HG02885 (cell line): ENCODE data around the gene B4GALT3.
A peak's percentile ranks its signal among the peaks of the same experiment; 100 is the strongest.

Experiments used
- ATAC-seq: cut with Tn5 transposase; IDR thresholded peaks from one replicate; pipeline ENCODE4 v1.9.1; 2021; ENCODE audit warnings: mild to moderate bottlenecking; ENCODE audit not compliant: unreplicated experiment, poor library complexity

The B4GALT3 gene

DNA sequence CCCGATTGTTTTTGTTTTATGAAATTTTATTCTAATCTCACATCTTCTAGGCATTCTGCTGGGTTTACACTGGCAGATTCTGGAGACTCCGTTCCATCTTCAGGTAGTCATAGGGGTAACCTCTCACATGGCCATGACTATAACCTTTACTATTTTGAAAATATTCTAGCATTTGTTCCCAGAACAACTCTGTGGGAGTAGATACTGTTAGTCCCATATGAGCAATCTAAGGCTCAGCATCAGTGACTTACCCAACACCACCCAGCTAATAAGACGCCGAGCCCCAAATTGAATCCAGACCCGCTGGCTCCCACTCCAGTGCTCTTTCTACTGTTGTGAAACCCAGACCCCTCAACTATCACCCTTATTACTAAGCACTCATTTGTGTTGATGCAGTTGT lies 11.7 kb upstream of the B4GALT3 start:
- no peak for ATAC-seq

- ATAC-seq, result no peak
These were observed 11.1 kb upstream of the B4GALT3 start for GRCh38 chr1:161188381-161188780.

DNA sequence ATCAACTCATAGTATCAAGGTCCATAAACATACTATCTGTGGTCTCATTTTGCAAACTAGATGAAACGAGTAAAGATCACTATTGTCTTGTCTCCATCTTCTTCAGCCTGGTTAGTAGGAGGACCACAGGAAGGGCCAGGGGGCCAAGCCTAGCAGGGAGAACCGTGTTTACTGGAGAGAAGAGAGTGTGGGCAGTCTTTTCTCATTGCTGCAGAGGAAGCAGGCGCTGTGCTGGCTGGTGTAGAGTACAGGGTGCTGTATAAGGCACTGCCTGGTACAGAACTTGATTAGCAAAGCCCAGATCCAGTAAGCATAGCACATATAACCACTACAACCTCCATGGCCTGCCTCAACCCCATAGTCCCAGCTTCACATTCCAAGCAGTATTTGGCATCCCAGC lies 10.0 kb upstream of the B4GALT3 start:
- no peak for ATAC-seq

DNA sequence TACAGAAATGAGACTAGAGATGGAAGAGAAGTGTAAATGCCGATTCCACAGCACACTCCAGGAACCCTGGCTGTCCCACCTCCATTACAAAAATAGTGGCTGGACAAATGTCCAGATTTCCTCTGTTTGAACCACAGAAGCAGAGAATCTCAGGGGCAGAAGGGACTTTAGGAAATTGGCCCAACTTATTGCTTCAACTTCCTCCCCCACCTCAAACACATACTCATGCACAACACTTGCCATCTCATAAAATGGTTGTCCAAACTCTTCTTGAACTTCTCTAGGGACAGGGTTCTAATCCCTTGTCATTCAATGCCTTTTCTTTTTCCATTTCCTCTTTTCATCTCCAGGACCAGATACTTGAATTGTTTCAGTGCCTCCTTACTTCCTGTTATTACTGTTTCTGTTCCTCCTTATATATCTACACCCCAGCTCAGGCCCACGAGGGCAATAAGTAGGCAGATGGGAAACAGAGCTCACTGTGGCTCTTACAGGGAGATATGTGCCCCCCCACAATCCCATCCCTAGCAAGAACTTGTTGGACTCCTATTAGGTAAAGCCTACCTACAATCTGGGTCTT lies 8.5 kb upstream of the B4GALT3 start:
- peak; percentile 31 for ATAC-seq

DNA sequence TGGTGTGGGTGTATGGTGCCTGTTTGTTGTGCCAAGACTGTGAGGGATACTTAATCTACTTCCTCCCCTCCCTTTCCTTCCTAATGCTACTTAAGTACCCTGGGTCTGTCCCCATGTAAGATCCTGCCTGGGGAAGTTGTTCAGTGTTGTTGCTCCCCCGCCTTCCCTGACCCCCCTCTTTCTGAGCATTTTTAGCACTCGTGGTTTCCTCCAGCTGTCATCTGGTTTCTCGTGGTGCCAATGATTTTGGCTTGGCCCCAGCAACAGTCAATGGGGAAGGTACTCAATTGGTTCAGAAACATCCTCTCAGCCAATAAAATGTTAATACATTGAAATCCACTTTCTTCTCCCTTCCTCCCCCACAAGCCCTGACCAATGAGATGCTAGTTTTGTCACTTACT lies 8.0 kb upstream of the B4GALT3 start:
- ATAC-seq, result peak; percentile 77

DNA sequence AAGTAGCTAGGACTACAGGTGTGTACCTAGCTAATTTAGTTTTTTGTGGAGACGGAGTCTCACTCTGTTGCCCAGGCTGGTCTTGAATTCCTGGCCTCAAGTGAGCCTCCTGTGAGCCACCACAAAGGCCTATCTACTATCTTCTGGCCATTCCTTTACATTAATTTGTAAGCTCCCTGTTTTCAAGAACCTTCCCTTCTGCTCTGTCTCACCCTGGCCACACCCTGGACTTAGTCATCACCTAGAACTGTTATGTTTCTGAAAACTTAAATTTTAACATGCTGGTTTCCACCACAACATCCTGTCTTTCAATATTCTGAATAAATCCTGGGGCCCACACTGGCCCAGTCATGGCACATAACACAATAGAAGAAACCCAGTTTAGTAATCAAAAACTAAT lies 4.9 kb upstream of the B4GALT3 start:
- peak; percentile 39 for ATAC-seq

GRCh38 chr1:161180639-161181038 lies 3.3 kb upstream of the B4GALT3 start:
- ATAC-seq, result no peak

DNA sequence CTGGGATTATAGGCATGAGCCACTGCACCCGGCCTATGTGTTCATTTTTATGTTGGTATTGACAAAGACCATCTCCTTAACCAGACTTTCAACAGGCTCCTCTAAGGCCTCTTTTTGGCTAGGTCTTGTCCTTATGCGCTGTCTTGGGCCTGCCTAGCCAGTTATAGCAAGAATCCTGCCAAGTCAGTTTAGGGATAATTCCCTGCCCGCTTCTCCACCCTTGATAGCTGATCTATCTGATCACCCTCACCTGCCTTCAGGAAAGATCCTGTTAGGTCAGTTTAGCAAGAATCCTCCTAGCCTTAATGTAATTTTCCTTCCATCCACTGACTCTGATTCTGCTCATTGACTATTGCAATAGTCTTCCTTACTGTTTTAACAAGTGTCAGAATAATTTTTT lies 2.4 kb upstream of the B4GALT3 start:
- ATAC-seq, result no peak

DNA sequence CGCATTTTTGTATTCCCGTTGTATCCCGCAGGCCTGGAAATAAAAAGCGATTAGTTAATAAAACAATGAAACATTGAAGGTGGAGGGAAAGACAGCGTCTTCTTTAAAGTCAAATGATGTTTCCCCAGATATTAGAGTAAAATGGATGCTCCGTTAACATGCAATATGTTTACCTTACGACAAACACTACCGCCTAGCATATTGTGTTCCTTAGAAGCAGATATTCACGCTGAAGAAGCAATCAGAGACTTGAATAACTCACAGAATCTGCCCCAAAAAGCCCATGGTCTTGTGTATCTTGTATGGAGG lies 583 bp upstream of the B4GALT3 start:
- ATAC-seq, result no peak

GRCh38 chr1:161176468-161177111 lies 717 bp downstream of the B4GALT3 start:
- ATAC-seq, result no peak

DNA sequence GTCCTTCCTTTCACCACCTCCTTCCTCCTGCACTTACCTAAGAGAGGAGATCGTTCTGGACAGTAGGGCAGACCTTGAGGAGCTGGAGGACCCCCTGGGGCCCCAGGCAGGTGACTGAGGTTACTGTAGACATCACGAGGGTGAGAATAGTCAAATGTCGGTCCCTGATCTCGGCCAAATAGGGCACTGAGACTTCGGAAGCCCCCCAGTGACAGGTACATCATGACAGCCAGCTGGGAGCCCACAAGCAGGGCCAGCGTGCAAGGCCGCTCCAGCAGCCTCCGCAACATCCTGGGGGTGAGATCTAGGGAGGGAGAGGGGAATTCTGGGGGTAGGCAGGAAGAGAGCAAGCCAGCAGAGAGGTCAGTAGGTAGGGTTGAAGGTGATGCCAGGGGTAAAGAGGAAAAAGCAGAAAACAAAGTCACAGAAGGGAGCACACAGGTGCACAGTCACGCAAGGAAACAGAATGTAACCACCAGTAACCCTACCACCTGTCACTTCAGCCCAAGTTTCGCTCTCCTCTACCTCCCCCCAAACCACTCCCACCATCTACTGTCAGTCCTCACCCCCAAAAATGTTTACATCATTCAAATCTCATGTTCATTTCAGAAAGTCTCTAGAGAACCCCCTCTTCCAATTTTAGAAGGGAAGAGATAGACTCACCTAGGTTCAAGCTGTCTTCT lies 1.4 kb downstream of the B4GALT3 start:
- ATAC-seq, result no peak

GRCh38 chr1:161174911-161175310 lies 2.4 kb downstream of the B4GALT3 start:
- ATAC-seq, result no peak

DNA sequence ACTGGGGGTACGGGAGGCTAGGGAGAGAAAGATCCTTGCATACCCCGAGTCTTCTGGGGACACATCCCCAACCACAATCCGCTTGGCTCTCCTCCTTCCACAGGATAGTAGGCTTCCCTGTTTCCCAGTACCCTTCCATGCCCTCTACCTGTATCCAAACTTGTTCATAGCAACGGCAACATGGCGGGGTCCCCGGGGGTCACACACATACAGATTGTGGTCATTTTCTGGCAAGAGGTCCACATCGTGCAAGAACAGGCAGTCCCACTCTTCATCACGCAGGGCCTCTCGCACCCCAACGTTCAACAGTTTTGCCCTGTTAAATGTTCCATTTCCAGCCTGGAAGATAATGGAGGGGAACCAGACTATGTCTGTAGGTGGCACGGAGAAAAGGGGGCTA lies 3.6 kb downstream of the B4GALT3 start:
- no peak for ATAC-seq

DNA sequence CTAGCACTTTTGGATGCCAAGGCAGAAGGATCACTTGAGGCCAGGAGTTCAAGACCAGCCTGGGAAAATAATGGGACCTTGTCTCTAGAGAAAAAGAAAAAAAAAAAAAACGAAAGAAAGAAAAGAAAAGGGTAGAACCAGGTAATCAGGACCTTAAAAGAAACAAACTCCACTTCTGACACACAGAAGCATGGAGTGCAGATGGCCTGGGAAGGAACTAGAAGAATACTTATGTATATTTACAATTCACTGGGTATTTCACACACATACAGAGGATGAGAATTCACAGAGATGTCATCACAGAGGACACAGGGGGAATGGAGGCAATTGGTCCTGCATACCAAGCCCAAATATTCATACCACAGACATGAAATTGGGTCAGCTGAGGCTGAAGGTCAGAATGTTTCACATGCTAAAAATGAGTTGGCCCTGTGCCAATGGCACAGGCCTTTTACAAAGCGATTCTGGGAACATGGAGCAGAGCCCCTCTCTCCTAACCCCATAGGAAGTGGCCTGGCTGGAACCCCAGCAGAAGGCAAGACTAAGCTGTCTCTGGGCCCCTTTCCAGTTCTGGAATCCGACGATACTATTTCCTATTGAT lies 4.4 kb downstream of the B4GALT3 start:
- ATAC-seq, result no peak

GRCh38 chr1:161172349-161172748 lies 5.0 kb downstream of the B4GALT3 start:
- ATAC-seq, result no peak

GRCh38 chr1:161171696-161172095 lies 5.6 kb downstream of the B4GALT3 start:
- no peak for ATAC-seq

GRCh38 chr1:161171191-161171590 lies 6.1 kb downstream of the B4GALT3 start:
- ATAC-seq, result no peak

- ATAC-seq, result no peak
These were observed 8.4 kb downstream of the B4GALT3 start for GRCh38 chr1:161168906-161169305.

GRCh38 chr1:161166669-161167548 lies 10.4 kb downstream of the B4GALT3 start:
- no peak for ATAC-seq

GRCh38 chr1:161165742-161166668 lies 11.3 kb downstream of the B4GALT3 start, which contains the start of gene PPOX:
TSS of gene PPOX (plus strand) at chr1:161166426. CDS start at chr1:161166848, 422 bp downstream.
- ATAC-seq, result peak; percentile 93
